Measurements from ENCODE around the gene DLG2.

DNA sequence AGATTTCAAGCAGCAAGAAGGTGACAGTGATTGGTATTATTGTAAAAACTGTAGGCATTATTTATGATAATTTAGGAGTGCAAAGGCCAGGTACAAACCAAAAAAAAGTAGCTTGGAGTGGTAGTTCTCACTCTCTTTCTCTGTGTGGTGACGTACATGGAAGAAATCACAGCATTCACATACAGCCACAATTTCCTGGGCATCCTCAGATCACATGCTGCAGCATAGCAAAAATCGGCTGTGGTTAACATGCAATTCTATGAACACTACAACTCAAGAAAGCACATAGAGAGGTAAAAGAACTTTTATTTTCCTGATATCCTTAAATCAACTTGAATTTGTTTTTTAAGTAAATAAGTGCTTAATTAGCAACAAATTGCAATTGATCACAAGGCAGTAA lies 875.8 kb downstream of the DLG2 start:
- no peak for TF ChIP-seq EP300 (IDR thresholded peaks at IDR 0.05)
- TF ChIP-seq, protein P1, sequence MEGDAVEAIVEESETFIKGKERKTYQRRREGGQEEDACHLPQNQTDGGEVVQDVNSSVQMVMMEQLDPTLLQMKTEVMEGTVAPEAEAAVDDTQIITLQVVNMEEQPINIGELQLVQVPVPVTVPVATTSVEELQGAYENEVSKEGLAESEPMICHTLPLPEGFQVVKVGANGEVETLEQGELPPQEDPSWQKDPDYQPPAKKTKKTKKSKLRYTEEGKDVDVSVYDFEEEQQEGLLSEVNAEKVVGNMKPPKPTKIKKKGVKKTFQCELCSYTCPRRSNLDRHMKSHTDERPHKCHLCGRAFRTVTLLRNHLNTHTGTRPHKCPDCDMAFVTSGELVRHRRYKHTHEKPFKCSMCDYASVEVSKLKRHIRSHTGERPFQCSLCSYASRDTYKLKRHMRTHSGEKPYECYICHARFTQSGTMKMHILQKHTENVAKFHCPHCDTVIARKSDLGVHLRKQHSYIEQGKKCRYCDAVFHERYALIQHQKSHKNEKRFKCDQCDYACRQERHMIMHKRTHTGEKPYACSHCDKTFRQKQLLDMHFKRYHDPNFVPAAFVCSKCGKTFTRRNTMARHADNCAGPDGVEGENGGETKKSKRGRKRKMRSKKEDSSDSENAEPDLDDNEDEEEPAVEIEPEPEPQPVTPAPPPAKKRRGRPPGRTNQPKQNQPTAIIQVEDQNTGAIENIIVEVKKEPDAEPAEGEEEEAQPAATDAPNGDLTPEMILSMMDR (IDR thresholded peaks at IDR 0.05): no peak
